ENCODE results near the gene FCHSD2.
A peak's percentile ranks its signal among the peaks of the same experiment; 100 is the strongest.
"Not testable (repeated sequence)": the region's sequence is repeated elsewhere in the genome, so short reads cannot be mapped to it uniquely, and the experiment has no call there.

Gene FCHSD2

GRCh38 chr11:72921028-72921716 lies 220.9 kb downstream of the FCHSD2 start:
- peak overlapping the region in 1 of 2 donors; percentile 7 for H3K27ac ChIP-seq
- TF ChIP-seq CTCF (IDR thresholded peaks at IDR 0.05): no peak
- no peak overlapping the region for H3K4me3 ChIP-seq
- DNase-seq (ENCODE audit: low spot score): no peak

GRCh38 chr11:72920001-72920400 lies 222.1 kb downstream of the FCHSD2 start:
- peak overlapping the region; percentile 13 to 25 for H3K27ac ChIP-seq
- no peak for TF ChIP-seq CTCF (IDR thresholded peaks at IDR 0.05)
- no peak for DNase-seq (ENCODE audit: low spot score)
- H3K4me3 ChIP-seq: no peak overlapping the region

GRCh38 chr11:72918851-72919250 lies 223.3 kb downstream of the FCHSD2 start:
- no peak overlapping the region for H3K4me3 ChIP-seq
- no peak for TF ChIP-seq CTCF (IDR thresholded peaks at IDR 0.05)
- H3K27ac ChIP-seq: no peak overlapping the region
- no peak for DNase-seq (ENCODE audit: low spot score)

- no peak overlapping the region for H3K27ac ChIP-seq
- no peak for DNase-seq (ENCODE audit: low spot score)
- H3K4me3 ChIP-seq: no peak overlapping the region
- TF ChIP-seq CTCF (IDR thresholded peaks at IDR 0.05): no peak
Measured at GRCh38 chr11:72912253-72912652, 229.9 kb downstream of the FCHSD2 start.

GRCh38 chr11:72909558-72910388 lies 232.3 kb downstream of the FCHSD2 start:
- not testable (repeated sequence) for DNase-seq (ENCODE audit: low spot score); H3K4me3 ChIP-seq; H3K27ac ChIP-seq

GRCh38 chr11:72908032-72908676 lies 234.0 kb downstream of the FCHSD2 start:
- no peak for DNase-seq (ENCODE audit: low spot score)
- no peak for TF ChIP-seq CTCF (IDR thresholded peaks at IDR 0.05)
- Histone ChIP-seq H3K4me3 (no peak overlapping the region), H3K27ac (no peak overlapping the region)

- no peak overlapping the region for H3K27ac ChIP-seq
- H3K4me3 ChIP-seq: no peak overlapping the region
- DNase-seq (ENCODE audit: low spot score): no peak
- TF ChIP-seq CTCF (IDR thresholded peaks at IDR 0.05): no peak
Measured at GRCh38 chr11:72904016-72904415, 238.1 kb downstream of the FCHSD2 start.
